HEK293 (cell line): Measurements from ENCODE around the gene LIMS4.
"Not testable (repeated sequence)": the region's sequence is repeated elsewhere in the genome, so short reads cannot be mapped to it uniquely, and the experiment has no call there.

Experiments
- HOXD13 ChIP-seq: sonication (generic); formaldehyde crosslinking; IDR thresholded peaks from 2 replicates; pipeline ENCODE4 v1.8.0; 2022; ENCODE audit warnings: missing genetic modification reagents, borderline replicate concordance
- YY2 ChIP-seq: fragments of 450-650 bp; formaldehyde crosslinking; IDR thresholded peaks from 2 replicates; pipeline ENCODE4 v1.5.1; 2016; ENCODE audit warnings: missing biosample characterization, missing genetic modification characterization
- ZEB2 ChIP-seq: fragments of 450-650 bp; formaldehyde crosslinking; IDR thresholded peaks from 2 replicates; pipeline ENCODE4 v1.5.1; 2016; ENCODE audit warnings: missing biosample characterization, missing genetic modification characterization
- ZNF274 ChIP-seq, 2 experiments: fragments of 200-500 bp in 1 of 2; fragments of 450-650 bp in 1 of 2; sonication (Bioruptor generic) in 1 of 2; formaldehyde crosslinking in 1 of 2; IDR thresholded peaks; 2 replicates each; pipeline versions ENCODE4 v1.5.1 to v1.6.1; 2014 to 2016; ENCODE audit warnings: borderline replicate concordance in 1 of 2, inconsistent platforms in 1 of 2, low read length in 1 of 2, missing biosample characterization in 1 of 2, missing genetic modification characterization in 1 of 2
- ZNF426 ChIP-seq: fragments of 450-650 bp; formaldehyde crosslinking; IDR thresholded peaks from 2 replicates; pipeline ENCODE4 v1.5.1; 2017; ENCODE audit warnings: missing biosample characterization, missing genetic modification characterization, mild to moderate bottlenecking, inconsistent platforms, moderate library complexity
- TF ChIP-seq, protein P1 (sequence below): fragments of 450-650 bp; formaldehyde crosslinking; IDR thresholded peaks from 2 replicates; pipeline ENCODE4 v1.5.1; 2016; ENCODE audit warnings: missing biosample characterization, missing genetic modification characterization
- TF ChIP-seq, protein P2 (sequence below): fragments of 450-650 bp; formaldehyde crosslinking; IDR thresholded peaks from 2 replicates; pipeline ENCODE4 v1.5.1; 2016; ENCODE audit warnings: missing biosample characterization, missing genetic modification characterization
- TF ChIP-seq, protein P3 (sequence below): fragments of 450-650 bp; formaldehyde crosslinking; IDR thresholded peaks from 2 replicates; pipeline ENCODE4 v1.5.1; 2016; ENCODE audit warnings: missing biosample characterization, missing genetic modification characterization
- TF ChIP-seq, protein P4 (sequence below): fragments of 450-650 bp; formaldehyde crosslinking; IDR thresholded peaks from 2 replicates; pipeline ENCODE4 v1.5.1; 2016; ENCODE audit warnings: missing biosample characterization, missing genetic modification characterization, low read depth
- TF ChIP-seq, protein P5 (sequence below): fragments of 450-650 bp; formaldehyde crosslinking; IDR thresholded peaks from 2 replicates; pipeline ENCODE4 v1.5.1; 2016; ENCODE audit warnings: missing biosample characterization, missing genetic modification characterization

DNA sequence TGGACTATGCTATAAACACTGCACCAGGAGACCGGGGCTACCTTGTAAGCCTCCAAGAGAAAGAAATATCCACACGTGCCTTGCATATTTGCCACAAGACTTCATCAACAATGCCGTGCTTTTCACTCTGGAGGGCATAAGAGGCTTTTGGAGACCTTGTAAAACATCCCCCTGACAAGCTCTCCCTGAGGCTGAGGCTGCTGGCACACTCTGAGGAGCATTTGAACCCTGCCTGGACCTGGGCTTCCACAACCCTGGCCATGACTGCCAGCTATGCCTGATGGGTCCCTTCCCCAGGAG, 393 bp upstream of the LIMS4 start:
- not testable (repeated sequence) for TF ChIP-seq ZNF274 (IDR thresholded peaks at IDR 0.05; ENCODE audit: low read length); ZNF274 (tag by site-specific recombination; IDR thresholded peaks at IDR 0.05; ENCODE audit: borderline replicate concordance); ZEB2 (tag by site-specific recombination); YY2 (tag by site-specific recombination); HOXD13 (CRISPR knock-in tag); ZNF426
- TF ChIP-seq, protein P1, sequence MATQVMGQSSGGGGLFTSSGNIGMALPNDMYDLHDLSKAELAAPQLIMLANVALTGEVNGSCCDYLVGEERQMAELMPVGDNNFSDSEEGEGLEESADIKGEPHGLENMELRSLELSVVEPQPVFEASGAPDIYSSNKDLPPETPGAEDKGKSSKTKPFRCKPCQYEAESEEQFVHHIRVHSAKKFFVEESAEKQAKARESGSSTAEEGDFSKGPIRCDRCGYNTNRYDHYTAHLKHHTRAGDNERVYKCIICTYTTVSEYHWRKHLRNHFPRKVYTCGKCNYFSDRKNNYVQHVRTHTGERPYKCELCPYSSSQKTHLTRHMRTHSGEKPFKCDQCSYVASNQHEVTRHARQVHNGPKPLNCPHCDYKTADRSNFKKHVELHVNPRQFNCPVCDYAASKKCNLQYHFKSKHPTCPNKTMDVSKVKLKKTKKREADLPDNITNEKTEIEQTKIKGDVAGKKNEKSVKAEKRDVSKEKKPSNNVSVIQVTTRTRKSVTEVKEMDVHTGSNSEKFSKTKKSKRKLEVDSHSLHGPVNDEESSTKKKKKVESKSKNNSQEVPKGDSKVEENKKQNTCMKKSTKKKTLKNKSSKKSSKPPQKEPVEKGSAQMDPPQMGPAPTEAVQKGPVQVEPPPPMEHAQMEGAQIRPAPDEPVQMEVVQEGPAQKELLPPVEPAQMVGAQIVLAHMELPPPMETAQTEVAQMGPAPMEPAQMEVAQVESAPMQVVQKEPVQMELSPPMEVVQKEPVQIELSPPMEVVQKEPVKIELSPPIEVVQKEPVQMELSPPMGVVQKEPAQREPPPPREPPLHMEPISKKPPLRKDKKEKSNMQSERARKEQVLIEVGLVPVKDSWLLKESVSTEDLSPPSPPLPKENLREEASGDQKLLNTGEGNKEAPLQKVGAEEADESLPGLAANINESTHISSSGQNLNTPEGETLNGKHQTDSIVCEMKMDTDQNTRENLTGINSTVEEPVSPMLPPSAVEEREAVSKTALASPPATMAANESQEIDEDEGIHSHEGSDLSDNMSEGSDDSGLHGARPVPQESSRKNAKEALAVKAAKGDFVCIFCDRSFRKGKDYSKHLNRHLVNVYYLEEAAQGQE (tag by site-specific recombination), result not testable (repeated sequence)
- TF ChIP-seq, protein P2, sequence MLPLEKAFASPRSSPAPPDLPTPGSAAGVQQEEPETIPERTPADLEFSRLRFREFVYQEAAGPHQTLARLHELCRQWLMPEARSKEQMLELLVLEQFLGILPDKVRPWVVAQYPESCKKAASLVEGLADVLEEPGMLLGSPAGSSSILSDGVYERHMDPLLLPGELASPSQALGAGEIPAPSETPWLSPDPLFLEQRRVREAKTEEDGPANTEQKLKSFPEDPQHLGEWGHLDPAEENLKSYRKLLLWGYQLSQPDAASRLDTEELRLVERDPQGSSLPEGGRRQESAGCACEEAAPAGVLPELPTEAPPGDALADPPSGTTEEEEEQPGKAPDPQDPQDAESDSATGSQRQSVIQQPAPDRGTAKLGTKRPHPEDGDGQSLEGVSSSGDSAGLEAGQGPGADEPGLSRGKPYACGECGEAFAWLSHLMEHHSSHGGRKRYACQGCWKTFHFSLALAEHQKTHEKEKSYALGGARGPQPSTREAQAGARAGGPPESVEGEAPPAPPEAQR (tag by site-specific recombination), result not testable (repeated sequence)
- TF ChIP-seq, protein P3, sequence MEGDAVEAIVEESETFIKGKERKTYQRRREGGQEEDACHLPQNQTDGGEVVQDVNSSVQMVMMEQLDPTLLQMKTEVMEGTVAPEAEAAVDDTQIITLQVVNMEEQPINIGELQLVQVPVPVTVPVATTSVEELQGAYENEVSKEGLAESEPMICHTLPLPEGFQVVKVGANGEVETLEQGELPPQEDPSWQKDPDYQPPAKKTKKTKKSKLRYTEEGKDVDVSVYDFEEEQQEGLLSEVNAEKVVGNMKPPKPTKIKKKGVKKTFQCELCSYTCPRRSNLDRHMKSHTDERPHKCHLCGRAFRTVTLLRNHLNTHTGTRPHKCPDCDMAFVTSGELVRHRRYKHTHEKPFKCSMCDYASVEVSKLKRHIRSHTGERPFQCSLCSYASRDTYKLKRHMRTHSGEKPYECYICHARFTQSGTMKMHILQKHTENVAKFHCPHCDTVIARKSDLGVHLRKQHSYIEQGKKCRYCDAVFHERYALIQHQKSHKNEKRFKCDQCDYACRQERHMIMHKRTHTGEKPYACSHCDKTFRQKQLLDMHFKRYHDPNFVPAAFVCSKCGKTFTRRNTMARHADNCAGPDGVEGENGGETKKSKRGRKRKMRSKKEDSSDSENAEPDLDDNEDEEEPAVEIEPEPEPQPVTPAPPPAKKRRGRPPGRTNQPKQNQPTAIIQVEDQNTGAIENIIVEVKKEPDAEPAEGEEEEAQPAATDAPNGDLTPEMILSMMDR, result not testable (repeated sequence)
- TF ChIP-seq, protein P4, sequence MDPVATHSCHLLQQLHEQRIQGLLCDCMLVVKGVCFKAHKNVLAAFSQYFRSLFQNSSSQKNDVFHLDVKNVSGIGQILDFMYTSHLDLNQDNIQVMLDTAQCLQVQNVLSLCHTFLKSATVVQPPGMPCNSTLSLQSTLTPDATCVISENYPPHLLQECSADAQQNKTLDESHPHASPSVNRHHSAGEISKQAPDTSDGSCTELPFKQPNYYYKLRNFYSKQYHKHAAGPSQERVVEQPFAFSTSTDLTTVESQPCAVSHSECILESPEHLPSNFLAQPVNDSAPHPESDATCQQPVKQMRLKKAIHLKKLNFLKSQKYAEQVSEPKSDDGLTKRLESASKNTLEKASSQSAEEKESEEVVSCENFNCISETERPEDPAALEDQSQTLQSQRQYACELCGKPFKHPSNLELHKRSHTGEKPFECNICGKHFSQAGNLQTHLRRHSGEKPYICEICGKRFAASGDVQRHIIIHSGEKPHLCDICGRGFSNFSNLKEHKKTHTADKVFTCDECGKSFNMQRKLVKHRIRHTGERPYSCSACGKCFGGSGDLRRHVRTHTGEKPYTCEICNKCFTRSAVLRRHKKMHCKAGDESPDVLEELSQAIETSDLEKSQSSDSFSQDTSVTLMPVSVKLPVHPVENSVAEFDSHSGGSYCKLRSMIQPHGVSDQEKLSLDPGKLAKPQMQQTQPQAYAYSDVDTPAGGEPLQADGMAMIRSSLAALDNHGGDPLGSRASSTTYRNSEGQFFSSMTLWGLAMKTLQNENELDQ, result not testable (repeated sequence)
- TF ChIP-seq, protein P5, sequence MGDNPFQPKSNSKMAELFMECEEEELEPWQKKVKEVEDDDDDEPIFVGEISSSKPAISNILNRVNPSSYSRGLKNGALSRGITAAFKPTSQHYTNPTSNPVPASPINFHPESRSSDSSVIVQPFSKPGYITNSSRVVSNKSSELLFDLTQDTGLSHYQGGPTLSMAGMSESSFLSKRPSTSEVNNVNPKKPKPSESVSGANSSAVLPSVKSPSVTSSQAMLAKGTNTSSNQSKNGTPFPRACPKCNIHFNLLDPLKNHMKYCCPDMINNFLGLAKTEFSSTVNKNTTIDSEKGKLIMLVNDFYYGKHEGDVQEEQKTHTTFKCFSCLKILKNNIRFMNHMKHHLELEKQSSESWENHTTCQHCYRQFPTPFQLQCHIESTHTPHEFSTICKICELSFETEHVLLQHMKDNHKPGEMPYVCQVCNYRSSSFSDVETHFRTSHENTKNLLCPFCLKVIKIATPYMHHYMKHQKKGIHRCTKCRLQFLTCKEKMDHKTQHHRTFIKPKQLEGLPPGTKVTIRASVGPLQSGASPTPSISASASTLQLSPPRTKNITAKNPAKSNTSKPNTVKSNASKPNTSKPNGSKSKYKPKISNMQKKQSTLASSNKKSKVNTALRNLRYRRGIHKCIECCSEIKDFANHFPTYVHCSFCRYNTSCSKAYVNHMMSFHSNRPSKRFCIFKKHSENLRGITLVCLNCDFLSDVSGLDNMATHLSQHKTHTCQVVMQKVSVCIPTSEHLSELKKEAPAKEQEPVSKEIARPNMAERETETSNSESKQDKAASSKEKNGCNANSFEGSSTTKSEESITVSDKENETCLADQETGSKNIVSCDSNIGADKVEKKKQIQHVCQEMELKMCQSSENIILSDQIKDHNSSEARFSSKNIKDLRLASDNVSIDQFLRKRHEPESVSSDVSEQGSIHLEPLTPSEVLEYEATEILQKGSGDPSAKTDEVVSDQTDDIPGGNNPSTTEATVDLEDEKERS (tag by site-specific recombination), result not testable (repeated sequence)
